ENCODE data around the gene HPSE2. TPM values are rescaled to one million over a fixed set of nuclear protein-coding genes. Genes with fewer than 3 reads are reported as not detected.
A peak's percentile ranks its signal among the peaks of the same experiment; 100 is the strongest.

Gene HPSE2
- total RNA-seq, 1 experiment from 2014 or later = not detected

DNA sequence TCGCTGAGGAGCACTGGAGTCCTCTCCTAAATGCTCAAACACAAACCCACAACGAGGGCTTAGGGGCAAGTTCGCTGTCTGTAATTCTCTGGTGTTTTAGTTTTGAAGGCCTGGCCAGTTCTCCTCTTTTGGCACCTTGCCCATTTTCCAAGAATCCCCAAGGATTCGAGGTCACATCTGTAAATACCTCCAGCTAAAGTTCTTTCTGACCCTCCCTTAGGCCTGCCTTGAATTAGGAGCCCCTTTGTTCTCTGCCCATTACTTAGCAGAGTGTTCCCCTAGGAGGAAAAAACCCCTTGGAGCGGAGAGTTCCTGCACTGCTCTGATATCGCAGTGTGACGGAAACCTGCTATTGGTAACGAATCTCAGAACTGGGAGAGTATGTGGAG is 819.9 kb downstream of the HPSE2 start:
- intact Hi-C loops (cut with micrococcal nuclease; ENCODE audit: unreplicated experiment) = no loop called here
- Histone ChIP-seq H3K4me3 (ENCODE audit: low read depth in 2 of 2, low read length in 2 of 2) (no peak overlapping the region), H3K27me3 (ENCODE audit: control insufficient read depth, insufficient read depth, low read length) (no peaks in the 10 kb centered on the region), H3K4me1 (ENCODE audit: control insufficient read depth, insufficient read depth, low read length) (peaks cover 17% of the 10 kb centered on the region), H3K27ac (ENCODE audit: low read length) (no peak overlapping the region), H3K9me3 (ENCODE audit: control insufficient read depth, insufficient read depth, low read depth, low read length) (no peaks in the 10 kb centered on the region), H3K36me3 (ENCODE audit: control insufficient read depth, insufficient read depth, low read length) (no peaks in the 10 kb centered on the region; the same call in none of the 2 replicates)
- DNase-seq (ENCODE audit: low read depth, low spot score) = no peak
- POLR2A ChIA-PET = interaction anchor here (0.5 kb wide), 1 partner anchor 913 kb away, joined by 3 read pairs; no protein-coding TSS in a partner anchor
- no peak for TF ChIP-seq SIN3A (IDR thresholded peaks at IDR 0.05; ENCODE audit: borderline replicate concordance, insufficient read depth, low read depth, low read length)
- TF ChIP-seq, protein P1, sequence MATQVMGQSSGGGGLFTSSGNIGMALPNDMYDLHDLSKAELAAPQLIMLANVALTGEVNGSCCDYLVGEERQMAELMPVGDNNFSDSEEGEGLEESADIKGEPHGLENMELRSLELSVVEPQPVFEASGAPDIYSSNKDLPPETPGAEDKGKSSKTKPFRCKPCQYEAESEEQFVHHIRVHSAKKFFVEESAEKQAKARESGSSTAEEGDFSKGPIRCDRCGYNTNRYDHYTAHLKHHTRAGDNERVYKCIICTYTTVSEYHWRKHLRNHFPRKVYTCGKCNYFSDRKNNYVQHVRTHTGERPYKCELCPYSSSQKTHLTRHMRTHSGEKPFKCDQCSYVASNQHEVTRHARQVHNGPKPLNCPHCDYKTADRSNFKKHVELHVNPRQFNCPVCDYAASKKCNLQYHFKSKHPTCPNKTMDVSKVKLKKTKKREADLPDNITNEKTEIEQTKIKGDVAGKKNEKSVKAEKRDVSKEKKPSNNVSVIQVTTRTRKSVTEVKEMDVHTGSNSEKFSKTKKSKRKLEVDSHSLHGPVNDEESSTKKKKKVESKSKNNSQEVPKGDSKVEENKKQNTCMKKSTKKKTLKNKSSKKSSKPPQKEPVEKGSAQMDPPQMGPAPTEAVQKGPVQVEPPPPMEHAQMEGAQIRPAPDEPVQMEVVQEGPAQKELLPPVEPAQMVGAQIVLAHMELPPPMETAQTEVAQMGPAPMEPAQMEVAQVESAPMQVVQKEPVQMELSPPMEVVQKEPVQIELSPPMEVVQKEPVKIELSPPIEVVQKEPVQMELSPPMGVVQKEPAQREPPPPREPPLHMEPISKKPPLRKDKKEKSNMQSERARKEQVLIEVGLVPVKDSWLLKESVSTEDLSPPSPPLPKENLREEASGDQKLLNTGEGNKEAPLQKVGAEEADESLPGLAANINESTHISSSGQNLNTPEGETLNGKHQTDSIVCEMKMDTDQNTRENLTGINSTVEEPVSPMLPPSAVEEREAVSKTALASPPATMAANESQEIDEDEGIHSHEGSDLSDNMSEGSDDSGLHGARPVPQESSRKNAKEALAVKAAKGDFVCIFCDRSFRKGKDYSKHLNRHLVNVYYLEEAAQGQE (IDR thresholded peaks at IDR 0.05; ENCODE audit: insufficient read depth in 1 of 2, low read depth in 2 of 2, low read length in 1 of 2) = no peak
- CTCF ChIA-PET = no interaction called here
- no TSS peak for BruUV-seq (replicated peaks)
- in situ Hi-C loops (cut with HindIII; ENCODE audit: low pct_unique_long_range_greater_than_20kb, low sequenced_read_pairs) = no loop called here
- no peak for ATAC-seq

DNA sequence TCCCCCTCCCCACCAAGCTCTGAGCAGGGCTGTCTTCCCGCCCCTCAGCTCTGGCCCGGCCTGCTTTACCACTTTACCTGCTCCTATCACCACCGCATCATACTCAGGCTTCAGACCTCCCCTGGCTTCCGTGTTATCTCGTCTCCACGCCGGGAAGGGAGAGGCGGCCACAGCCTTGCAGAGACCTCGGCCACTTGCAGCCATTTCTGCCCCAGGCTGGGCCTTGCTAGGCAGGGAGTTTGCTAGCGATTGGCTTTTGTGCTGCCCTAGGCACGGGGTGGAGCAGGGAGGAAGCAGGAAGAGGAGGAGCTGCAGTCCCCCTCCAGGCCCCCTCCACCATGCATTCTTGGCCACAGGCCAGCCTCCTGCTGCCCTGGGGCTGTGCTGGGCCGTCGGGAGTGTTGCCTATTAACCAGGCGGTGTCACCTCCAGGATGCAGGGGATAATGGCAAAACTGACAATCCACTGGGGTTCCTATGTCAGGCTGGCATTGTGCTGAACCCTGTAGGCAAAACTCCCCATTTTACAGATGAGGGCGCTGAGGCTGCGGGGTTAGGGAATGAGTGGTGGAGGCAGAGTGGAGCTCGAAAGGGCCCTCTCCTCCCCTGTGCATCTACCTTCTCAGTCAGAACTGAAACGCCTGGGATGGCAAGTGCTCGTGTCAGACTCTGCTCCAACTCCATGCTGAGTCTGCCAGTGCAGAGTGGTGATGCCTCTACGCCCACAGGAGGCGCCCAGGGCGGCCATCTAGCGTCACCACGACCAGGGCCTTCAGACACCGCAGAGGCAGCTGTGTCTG is 820.5 kb downstream of the HPSE2 start, which contains the start of gene PYROXD2:
Gene PYROXD2, minus strand, starts transcription at position 251 of the 799 bp plus-strand sequence. Its CDS starts 47 bp downstream, at position 204.
- H3K4me3 ChIP-seq (ENCODE audit: low read depth in 2 of 2, low read length in 2 of 2) = peak within 1 kb of the TSS; percentile 38
- peak within 1 kb of the TSS; percentile 48; the same call in 1 of the 2 replicates for H3K27ac ChIP-seq (ENCODE audit: low read length)
- H3K9me3 ChIP-seq (ENCODE audit: control insufficient read depth, insufficient read depth, low read depth, low read length) = no peaks in the 10 kb centered on the region
- no peaks in the 10 kb centered on the region; the same call in none of the 2 replicates for H3K36me3 ChIP-seq (ENCODE audit: control insufficient read depth, insufficient read depth, low read length)
- in situ Hi-C loops (cut with HindIII; ENCODE audit: low pct_unique_long_range_greater_than_20kb, low sequenced_read_pairs) (no loop called here), intact Hi-C loops (cut with micrococcal nuclease; ENCODE audit: unreplicated experiment) (no loop called here)
- DNase-seq (ENCODE audit: low read depth, low spot score) (no peak), ATAC-seq (peak; percentile 78)
- BruUV-seq (replicated peaks) = no TSS peak
- TF ChIP-seq, protein P2, sequence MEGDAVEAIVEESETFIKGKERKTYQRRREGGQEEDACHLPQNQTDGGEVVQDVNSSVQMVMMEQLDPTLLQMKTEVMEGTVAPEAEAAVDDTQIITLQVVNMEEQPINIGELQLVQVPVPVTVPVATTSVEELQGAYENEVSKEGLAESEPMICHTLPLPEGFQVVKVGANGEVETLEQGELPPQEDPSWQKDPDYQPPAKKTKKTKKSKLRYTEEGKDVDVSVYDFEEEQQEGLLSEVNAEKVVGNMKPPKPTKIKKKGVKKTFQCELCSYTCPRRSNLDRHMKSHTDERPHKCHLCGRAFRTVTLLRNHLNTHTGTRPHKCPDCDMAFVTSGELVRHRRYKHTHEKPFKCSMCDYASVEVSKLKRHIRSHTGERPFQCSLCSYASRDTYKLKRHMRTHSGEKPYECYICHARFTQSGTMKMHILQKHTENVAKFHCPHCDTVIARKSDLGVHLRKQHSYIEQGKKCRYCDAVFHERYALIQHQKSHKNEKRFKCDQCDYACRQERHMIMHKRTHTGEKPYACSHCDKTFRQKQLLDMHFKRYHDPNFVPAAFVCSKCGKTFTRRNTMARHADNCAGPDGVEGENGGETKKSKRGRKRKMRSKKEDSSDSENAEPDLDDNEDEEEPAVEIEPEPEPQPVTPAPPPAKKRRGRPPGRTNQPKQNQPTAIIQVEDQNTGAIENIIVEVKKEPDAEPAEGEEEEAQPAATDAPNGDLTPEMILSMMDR (IDR thresholded peaks at IDR 0.05) = no peak
- TF ChIP-seq SIN3A (IDR thresholded peaks at IDR 0.05; ENCODE audit: borderline replicate concordance, insufficient read depth, low read depth, low read length) (no peak), POLR2AphosphoS5 (IDR thresholded peaks at IDR 0.05; ENCODE audit: low read depth, low read length) (peak; percentile 61), TCF7L2 (IDR thresholded peaks at IDR 0.05; ENCODE audit: low read depth, low read length) (no peak)
- TF ChIP-seq, protein P1 (IDR thresholded peaks at IDR 0.05; ENCODE audit: insufficient read depth in 1 of 2, low read depth in 2 of 2, low read length in 1 of 2) = no peak
- CTCF ChIA-PET = no interaction called here
- no peaks in the 10 kb centered on the region for H3K27me3 ChIP-seq (ENCODE audit: control insufficient read depth, insufficient read depth, low read length)
- H3K4me1 ChIP-seq (ENCODE audit: control insufficient read depth, insufficient read depth, low read length) = peaks cover 17% of the 10 kb centered on the region
- POLR2A ChIA-PET = interaction anchor here (0.5 kb wide), 1 partner anchor 913 kb away, joined by 3 read pairs; no protein-coding TSS in a partner anchor
